Progenitor cell of endocrine pancreas (in vitro differentiated cells): ENCODE measurements around the gene SGPL1. TPM values are rescaled to one million over a fixed set of nuclear protein-coding genes. Genes with fewer than 3 reads are reported as not detected.

Experiments used
- DNase-seq: peaks from one replicate; pipeline ENCODE4 v3.0.0; 2021; ENCODE audit warnings: low spot score; ENCODE audit not compliant: unreplicated experiment
- H3K27ac Mint-ChIP-seq: 2 replicates; pipeline ENCODE4 v1.8.0; 2021; ENCODE audit warnings: mild to moderate bottlenecking, moderate library complexity, mixed read lengths
- H3K27me3 Mint-ChIP-seq: 2 replicates; pipeline ENCODE4 v1.8.0; 2021; ENCODE audit warnings: mixed read lengths
- H3K36me3 Mint-ChIP-seq: 2 replicates; pipeline ENCODE4 v1.8.0; 2022; ENCODE audit warnings: mixed read lengths; ENCODE audit not compliant: insufficient read depth
- H3K4me1 Mint-ChIP-seq: 2 replicates; pipeline ENCODE4 v1.8.0; 2021; ENCODE audit warnings: low read depth, mixed read lengths
- H3K4me3 Mint-ChIP-seq: 2 replicates; pipeline ENCODE4 v1.8.0; 2021; ENCODE audit warnings: low read depth, mild to moderate bottlenecking, moderate library complexity, mixed read lengths
- H3K9me3 Mint-ChIP-seq: 2 replicates; pipeline ENCODE4 v1.8.0; 2021; ENCODE audit warnings: low read depth, mixed read lengths
- CTCF ChIP-seq: fragments of 200-600 bp; sonication (generic); IDR thresholded peaks from one replicate; pipeline ENCODE4 v1.5.0; 2021; ENCODE audit warnings: antibody characterized with exemption, mild to moderate bottlenecking; ENCODE audit not compliant: unreplicated experiment
- total RNA-seq: library from RNA; stranded (reverse); gene quantifications from 2 replicates; pipeline ENCODE4 v1.2.1, GENCODE V29; 2021

Gene SGPL1
- total RNA-seq, 1 donor from 2014 or later = 82.1 TPM

DNA sequence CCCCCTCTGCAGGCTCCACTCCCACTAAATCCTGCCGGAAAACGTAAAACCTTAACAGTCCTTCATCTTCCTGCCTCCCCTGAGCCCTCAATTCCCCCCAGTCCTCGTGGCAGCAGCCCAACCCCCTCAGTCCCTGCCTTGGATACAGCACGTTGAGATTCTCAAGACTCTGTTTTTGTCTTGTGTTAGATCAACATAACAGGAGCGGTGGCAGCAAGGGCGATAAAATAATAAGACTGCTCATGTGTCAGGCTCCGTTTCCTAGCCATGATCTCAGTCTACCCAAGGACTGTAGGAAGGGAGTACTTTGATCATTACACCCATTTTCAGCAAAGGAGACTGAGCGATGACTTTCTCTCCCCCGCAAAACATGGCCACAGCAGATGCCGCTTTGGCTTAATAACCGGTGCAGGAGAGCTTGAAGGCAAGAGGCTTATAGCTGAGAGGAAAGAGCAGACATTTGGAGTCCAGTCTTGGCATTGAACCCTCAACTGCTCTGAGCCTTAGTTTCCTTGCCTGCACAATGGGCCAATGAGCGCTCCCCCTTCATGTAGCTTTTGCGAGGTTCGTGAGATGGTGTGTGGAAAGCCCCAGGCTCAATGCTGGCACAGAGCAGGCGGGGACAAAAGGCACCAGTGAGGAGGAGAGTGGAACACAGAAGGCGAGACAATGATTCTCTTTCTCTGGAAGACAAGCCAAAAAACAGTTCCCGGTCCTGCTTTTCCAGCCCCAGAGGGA is 114.7 kb downstream of the SGPL1 start:
- no peak for DNase-seq
- no peaks in the 10 kb centered on the region for H3K36me3 Mint-ChIP-seq
- no peak for TF ChIP-seq CTCF
- no peak overlapping the region for H3K27ac Mint-ChIP-seq
- H3K9me3 Mint-ChIP-seq = no peaks in the 10 kb centered on the region
- no peak overlapping the region for H3K4me3 Mint-ChIP-seq
- H3K4me1 Mint-ChIP-seq = no peaks in the 10 kb centered on the region
- H3K27me3 Mint-ChIP-seq = peaks cover 40% of the 10 kb centered on the region

Other genes with a start within 250 kb of the SGPL1 start
- gene PRF1, start 213.2 kb upstream of the SGPL1 start, total RNA-seq = not detected in 2 replicates
- gene ADAMTS14, start 143.4 kb upstream of the SGPL1 start, total RNA-seq = 0.05 TPM in 1 of 2 replicates, not detected in the other
- gene TBATA, start 30.6 kb upstream of the SGPL1 start, total RNA-seq = not detected in 2 replicates
- 147 and 162 TPM in 2 replicates for gene PCBD1, start 72.6 kb downstream of the SGPL1 start, total RNA-seq